Testis (tissue), 2 donors: ENCODE measurements around the gene TRAPPC3.

Experiments used
- POLR2A ChIP-seq: fragments of 450-650 bp; IDR thresholded peaks from one replicate; pipeline ENCODE4 v1.6.1; 2017; ENCODE audit warnings: antibody characterized with exemption, mild to moderate bottlenecking, moderate library complexity
- TF ChIP-seq, protein P1 (sequence below), 3 experiments: fragments of 450-650 bp in 2 of 3; fragments of 200-600 bp in 1 of 3; sonication (generic) in 1 of 3; IDR thresholded peaks; one replicate each; pipeline ENCODE4 v1.5.1; 2016 to 2019; ENCODE audit warnings: antibody characterized with exemption in 3 of 3, mild to moderate bottlenecking in 2 of 3, moderate library complexity in 1 of 3

DNA sequence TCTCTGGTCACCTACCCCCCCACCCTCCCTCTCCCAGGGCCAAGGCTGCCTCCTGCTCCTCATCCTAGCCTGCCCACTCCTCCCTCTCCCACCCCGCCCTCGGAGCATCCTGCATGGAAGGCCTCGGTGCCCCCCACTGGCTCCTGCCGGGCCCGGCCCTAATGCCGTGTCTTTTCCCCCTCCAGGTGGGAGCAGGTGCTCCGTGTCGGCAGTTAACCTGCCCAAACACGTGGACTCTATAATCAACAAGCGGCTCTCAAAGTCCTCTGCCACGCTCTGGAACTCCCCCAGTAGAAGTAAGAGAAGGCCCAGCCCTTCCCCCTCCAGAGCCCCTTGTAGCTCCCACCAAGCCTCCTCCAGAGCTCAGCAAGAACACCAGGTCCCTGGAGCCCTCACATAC lies 25.4 kb upstream of the TRAPPC3 start:
- TF ChIP-seq, protein P1, sequence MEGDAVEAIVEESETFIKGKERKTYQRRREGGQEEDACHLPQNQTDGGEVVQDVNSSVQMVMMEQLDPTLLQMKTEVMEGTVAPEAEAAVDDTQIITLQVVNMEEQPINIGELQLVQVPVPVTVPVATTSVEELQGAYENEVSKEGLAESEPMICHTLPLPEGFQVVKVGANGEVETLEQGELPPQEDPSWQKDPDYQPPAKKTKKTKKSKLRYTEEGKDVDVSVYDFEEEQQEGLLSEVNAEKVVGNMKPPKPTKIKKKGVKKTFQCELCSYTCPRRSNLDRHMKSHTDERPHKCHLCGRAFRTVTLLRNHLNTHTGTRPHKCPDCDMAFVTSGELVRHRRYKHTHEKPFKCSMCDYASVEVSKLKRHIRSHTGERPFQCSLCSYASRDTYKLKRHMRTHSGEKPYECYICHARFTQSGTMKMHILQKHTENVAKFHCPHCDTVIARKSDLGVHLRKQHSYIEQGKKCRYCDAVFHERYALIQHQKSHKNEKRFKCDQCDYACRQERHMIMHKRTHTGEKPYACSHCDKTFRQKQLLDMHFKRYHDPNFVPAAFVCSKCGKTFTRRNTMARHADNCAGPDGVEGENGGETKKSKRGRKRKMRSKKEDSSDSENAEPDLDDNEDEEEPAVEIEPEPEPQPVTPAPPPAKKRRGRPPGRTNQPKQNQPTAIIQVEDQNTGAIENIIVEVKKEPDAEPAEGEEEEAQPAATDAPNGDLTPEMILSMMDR (IDR thresholded peaks at IDR 0.05): no peak
- no peak for TF ChIP-seq POLR2A
